CD14-positive monocyte (primary cell): Measurements from ENCODE around the gene UBE2A. TPM values are rescaled to one million over a fixed set of nuclear protein-coding genes. Genes with fewer than 3 reads are reported as not detected.

Source experiments
- DNase-seq, 3 donors: peaks; one replicate each; pipeline ENCODE4 v3.0.0-alpha.2; 2011 to 2022
- H2AFZ ChIP-seq: 2 replicates; pipeline ENCODE4 v1.6.0; 2012; ENCODE audit warnings: mild to moderate bottlenecking, low read depth, low read length, inconsistent platforms; ENCODE audit not compliant: insufficient read depth, poor library complexity, severe bottlenecking
- H3K27ac ChIP-seq, 2 donors: 1 replicate in 1 of 2; 2 replicates in 1 of 2; pipeline ENCODE4 v1.5.1; 2012 to 2013; ENCODE audit warnings: low read length in 2 of 2, control low read depth in 1 of 2, inconsistent platforms in 1 of 2, low read depth in 1 of 2, mild to moderate bottlenecking in 1 of 2
- H3K27me3 ChIP-seq, 2 donors: one replicate each; pipeline versions ENCODE4 v1.6.0 to v1.6.1; 2011 to 2013; ENCODE audit warnings: low read length in 2 of 2; ENCODE audit not compliant: control insufficient read depth in 2 of 2, insufficient read depth in 2 of 2
- H3K36me3 ChIP-seq, 2 donors: replicated peaks in 1 of 2; 1 replicate in 1 of 2; 2 replicates in 1 of 2; pipeline versions ENCODE4 v1.5.1 to v1.6.1; 2012 to 2013; ENCODE audit warnings: low read length in 2 of 2, control low read depth in 1 of 2, inconsistent platforms in 1 of 2, mild to moderate bottlenecking in 1 of 2; ENCODE audit not compliant: insufficient read depth in 2 of 2, control insufficient read depth in 1 of 2
- H3K4me1 ChIP-seq, 2 donors: 1 replicate in 1 of 2; 2 replicates in 1 of 2; pipeline versions ENCODE4 v1.5.1 to v1.6.1; 2012 to 2013; ENCODE audit warnings: low read length in 2 of 2, control low read depth in 1 of 2, inconsistent platforms in 1 of 2, mild to moderate bottlenecking in 1 of 2, moderate library complexity in 1 of 2; ENCODE audit not compliant: insufficient read depth in 2 of 2, control insufficient read depth in 1 of 2
- H3K4me2 ChIP-seq: replicated peaks from 2 replicates; pipeline ENCODE3; 2012; ENCODE audit warnings: low read length, moderate library complexity, mild to moderate bottlenecking; ENCODE audit not compliant: poor library complexity, severe bottlenecking; ENCODE audit errors: extremely low read depth
- H3K4me3 ChIP-seq, 3 experiments: fragments of 200-600 bp in 1 of 3; sonication (generic) in 1 of 3; replicated peaks in 1 of 3; 1 replicate in 2 of 3; 2 replicates in 1 of 3; pipeline ENCODE4 v1.5.1; 2011 to 2013; ENCODE audit warnings: low read length in 3 of 3, mild to moderate bottlenecking in 3 of 3, control low read depth in 2 of 3, low read depth in 2 of 3, inconsistent platforms in 1 of 3, moderate library complexity in 1 of 3
- H3K79me2 ChIP-seq: 2 replicates; pipeline ENCODE4 v1.6.0; 2012; ENCODE audit warnings: mild to moderate bottlenecking, control low read depth, inconsistent platforms, low read length, moderate library complexity; ENCODE audit not compliant: insufficient read depth
- H3K9ac ChIP-seq: 2 replicates; pipeline ENCODE4 v1.6.0; 2017; ENCODE audit warnings: low read length, mild to moderate bottlenecking; ENCODE audit not compliant: insufficient read depth, poor library complexity, severe bottlenecking
- H3K9me3 ChIP-seq, 2 donors: replicated peaks in 1 of 2; 1 replicate in 1 of 2; 2 replicates in 1 of 2; pipeline versions ENCODE4 v1.5.1 to v1.6.1; 2012 to 2013; ENCODE audit warnings: low read length in 2 of 2, control low read depth in 1 of 2; ENCODE audit not compliant: control insufficient read depth in 1 of 2, insufficient read depth in 1 of 2
- H4K20me1 ChIP-seq: 2 replicates; pipeline ENCODE4 v1.6.0; 2012; ENCODE audit warnings: mild to moderate bottlenecking, low read length, control low read depth, moderate library complexity; ENCODE audit not compliant: insufficient read depth
- H3K27ac Mint-ChIP-seq, 7 donors: one replicate each; pipeline ENCODE4 v1.8.0; 2020; ENCODE audit warnings: mild to moderate bottlenecking in 7 of 7, mixed read lengths in 7 of 7, moderate library complexity in 6 of 7, inconsistent platforms in 2 of 7
- H3K27me3 Mint-ChIP-seq, 3 donors: one replicate each; pipeline ENCODE4 v1.8.0; 2021 to 2022; ENCODE audit warnings: low read depth in 3 of 3, mild to moderate bottlenecking in 3 of 3, mixed read lengths in 3 of 3, moderate library complexity in 3 of 3, inconsistent platforms in 1 of 3
- H3K36me3 Mint-ChIP-seq, 2 donors: one replicate each; pipeline ENCODE4 v1.8.0; 2020; ENCODE audit warnings: mixed read lengths in 2 of 2, inconsistent platforms in 1 of 2, mild to moderate bottlenecking in 1 of 2
- H3K4me1 Mint-ChIP-seq: one replicate; pipeline ENCODE4 v1.8.0; 2020; ENCODE audit warnings: mild to moderate bottlenecking, mixed read lengths
- H3K4me3 Mint-ChIP-seq, 2 donors: one replicate each; pipeline ENCODE4 v1.8.0; 2020; ENCODE audit warnings: mild to moderate bottlenecking in 2 of 2, mixed read lengths in 2 of 2, moderate library complexity in 1 of 2
- H3K9me3 Mint-ChIP-seq, 7 donors: one replicate each; pipeline ENCODE4 v1.8.0; 2020 to 2022; ENCODE audit warnings: mixed read lengths in 7 of 7, mild to moderate bottlenecking in 6 of 7, moderate library complexity in 6 of 7, inconsistent platforms in 2 of 7
- WGBS: methylation state at CpG from one replicate; pipeline ENCODE4 v1.1.5; 2013; ENCODE audit warnings: missing lambda C conversion rate; ENCODE audit not compliant: insufficient coverage; 5-methylcytosine and 5-hydroxymethylcytosine counted together
- intact Hi-C, 2 donors: fragments of 100-400 bp; cut with micrococcal nuclease; formaldehyde crosslinking; loops; one replicate each; pipeline versions ENCODE4 v1.15.0 to v1.15.1; 2023
- polyA plus RNA-seq, 3 donors: library from polyadenylated mRNA; depleted of rRNA in 1 of 3; unstranded in 2 of 3; stranded (reverse) in 1 of 3; fragments of 300-500 nt in 2 of 3; fragments of >200 nt in 1 of 3; fragmentation: Illumina TruSeq in 2 of 3; gene quantifications; 1 replicate in 2 of 3; 2 replicates in 1 of 3; pipeline ENCODE4 v1.2.3, GENCODE V29; 2012 to 2021
- TF ChIP-seq, protein P1 (sequence below): fragments of 200-600 bp; IDR thresholded peaks from one replicate; pipeline ENCODE4 v1.8.0; 2022; ENCODE audit warnings: antibody characterized with exemption, mild to moderate bottlenecking

UBE2A gene
- polyA plus RNA-seq, 3 donors: 68.7 to 91.4 (median 74.1) TPM

DNA sequence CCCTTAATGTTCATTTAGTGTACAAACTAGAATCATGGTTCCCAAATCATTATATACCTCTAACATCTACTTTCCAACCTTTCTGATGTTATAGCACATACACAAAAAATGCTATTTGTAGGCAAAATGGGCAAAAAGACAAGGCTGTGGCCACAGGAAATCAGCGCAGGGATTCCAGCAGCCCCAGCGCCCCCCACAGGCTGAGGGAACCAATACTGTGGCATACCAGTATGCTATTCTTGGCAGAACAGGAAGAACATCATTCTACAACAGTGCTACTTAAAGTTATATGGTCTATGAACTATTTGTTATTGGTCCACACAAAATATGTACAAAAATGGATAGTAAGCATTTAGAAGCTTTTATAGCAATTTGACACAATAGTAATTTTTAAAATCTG, 34.5 kb upstream of the UBE2A start:
- H3K9me3 Mint-ChIP-seq: no peaks in the 10 kb centered on the region
- no peak for DNase-seq
- intact Hi-C loops: no loop called here
- Histone ChIP-seq H3K4me3 (no peak overlapping the region), H3K27ac (no peak overlapping the region), H3K4me2 (no peak overlapping the region), H3K9me3 (no peaks in the 10 kb centered on the region), H3K9ac (no peak overlapping the region), H4K20me1 (no peaks in the 10 kb centered on the region), H3K4me1 (no peaks in the 10 kb centered on the region), H2AFZ (no peak overlapping the region), H3K27me3 (no peaks in the 10 kb centered on the region), H3K36me3 (peaks cover 17 to 36% of the 10 kb centered on the region in 2 donors), H3K79me2 (no peaks in the 10 kb centered on the region)
- H3K4me3 Mint-ChIP-seq: no peak overlapping the region
- no CpG with 5 or more reads among the region's 2 CpGs for WGBS
- peaks cover 0 to 14% (median 0%) of the 10 kb centered on the region in 3 donors for H3K27me3 Mint-ChIP-seq
- TF ChIP-seq, protein P1, sequence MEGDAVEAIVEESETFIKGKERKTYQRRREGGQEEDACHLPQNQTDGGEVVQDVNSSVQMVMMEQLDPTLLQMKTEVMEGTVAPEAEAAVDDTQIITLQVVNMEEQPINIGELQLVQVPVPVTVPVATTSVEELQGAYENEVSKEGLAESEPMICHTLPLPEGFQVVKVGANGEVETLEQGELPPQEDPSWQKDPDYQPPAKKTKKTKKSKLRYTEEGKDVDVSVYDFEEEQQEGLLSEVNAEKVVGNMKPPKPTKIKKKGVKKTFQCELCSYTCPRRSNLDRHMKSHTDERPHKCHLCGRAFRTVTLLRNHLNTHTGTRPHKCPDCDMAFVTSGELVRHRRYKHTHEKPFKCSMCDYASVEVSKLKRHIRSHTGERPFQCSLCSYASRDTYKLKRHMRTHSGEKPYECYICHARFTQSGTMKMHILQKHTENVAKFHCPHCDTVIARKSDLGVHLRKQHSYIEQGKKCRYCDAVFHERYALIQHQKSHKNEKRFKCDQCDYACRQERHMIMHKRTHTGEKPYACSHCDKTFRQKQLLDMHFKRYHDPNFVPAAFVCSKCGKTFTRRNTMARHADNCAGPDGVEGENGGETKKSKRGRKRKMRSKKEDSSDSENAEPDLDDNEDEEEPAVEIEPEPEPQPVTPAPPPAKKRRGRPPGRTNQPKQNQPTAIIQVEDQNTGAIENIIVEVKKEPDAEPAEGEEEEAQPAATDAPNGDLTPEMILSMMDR: no peak
- H3K4me1 Mint-ChIP-seq: no peaks in the 10 kb centered on the region
- no peak overlapping the region for H3K27ac Mint-ChIP-seq
- peaks cover 33 to 40% of the 10 kb centered on the region in 2 donors for H3K36me3 Mint-ChIP-seq

DNA sequence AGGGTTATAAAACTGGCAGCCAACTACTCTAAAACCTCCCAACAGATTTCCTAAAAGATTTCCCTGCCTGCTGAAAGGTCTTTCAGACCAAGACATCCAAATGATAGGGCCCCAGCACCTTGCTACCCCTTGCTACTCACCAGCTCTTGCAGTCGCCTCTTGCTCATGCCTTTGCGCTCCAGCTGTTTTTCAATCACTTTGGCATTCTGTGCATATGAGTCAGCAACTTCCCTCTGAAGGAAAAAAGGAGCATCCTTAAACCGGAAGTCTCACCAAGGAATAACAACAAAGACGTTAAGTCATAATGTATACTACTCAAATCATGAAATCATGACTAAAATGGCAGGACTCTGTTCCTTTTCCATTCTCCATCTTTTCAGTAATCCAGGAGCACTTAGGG, 33.2 kb upstream of the UBE2A start:
- DNase-seq: no peak
- Histone ChIP-seq H4K20me1 (no peaks in the 10 kb centered on the region), H3K27me3 (no peaks in the 10 kb centered on the region), H3K79me2 (no peaks in the 10 kb centered on the region), H3K4me3 (no peak overlapping the region), H2AFZ (no peak overlapping the region), H3K27ac (no peak overlapping the region), H3K4me1 (no peaks in the 10 kb centered on the region), H3K36me3 (peaks cover 17 to 36% of the 10 kb centered on the region in 2 donors), H3K4me2 (no peak overlapping the region), H3K9me3 (no peaks in the 10 kb centered on the region), H3K9ac (no peak overlapping the region)
- H3K36me3 Mint-ChIP-seq: peaks cover 31 to 44% of the 10 kb centered on the region in 2 donors
- H3K27me3 Mint-ChIP-seq: peaks cover 0 to 14% (median 0%) of the 10 kb centered on the region in 3 donors
- intact Hi-C loops: no loop called here
- H3K4me1 Mint-ChIP-seq: no peaks in the 10 kb centered on the region
- TF ChIP-seq, protein P1: no peak
- no CpG with 5 or more reads among the region's 4 CpGs for WGBS
- no peak overlapping the region for H3K4me3 Mint-ChIP-seq
- no peaks in the 10 kb centered on the region for H3K9me3 Mint-ChIP-seq
- H3K27ac Mint-ChIP-seq: no peak overlapping the region
